Stimulated activated CD8-positive, alpha-beta memory T cell treated with anti-CD3 and anti-CD28 coated beads, Interleukin-7, amount 100 ng/mL, for 24 hours (primary cell): Measurements from ENCODE around the gene MYO10.

Source experiments
- DNase-seq: peaks from one replicate; pipeline ENCODE4 v3.0.0-alpha.2; 2020; ENCODE audit warnings: low read depth

Gene MYO10

GRCh38 chr5:16943846-16944678 is 8.0 kb upstream of the MYO10 start:
- DNase-seq: no peak

GRCh38 chr5:16937503-16938161 is 1.5 kb upstream of the MYO10 start:
- DNase-seq: no peak

- no peak for DNase-seq
These were observed 926 bp upstream of the MYO10 start for GRCh38 chr5:16936989-16937438.

- peak; percentile 2 for DNase-seq
These were observed 598 bp downstream of the MYO10 start for GRCh38 chr5:16935231-16936149.

GRCh38 chr5:16934677-16935153 is 1.4 kb downstream of the MYO10 start:
- no peak for DNase-seq

GRCh38 chr5:16934123-16934522 is 2.0 kb downstream of the MYO10 start:
- no peak for DNase-seq

- DNase-seq: no peak
These were observed 2.8 kb downstream of the MYO10 start for GRCh38 chr5:16933337-16933736.

GRCh38 chr5:16932401-16932800 is 3.7 kb downstream of the MYO10 start:
- no peak for DNase-seq

- no peak for DNase-seq
These were observed 4.6 kb downstream of the MYO10 start for GRCh38 chr5:16931334-16932110.

- DNase-seq: no peak
These were observed 5.6 kb downstream of the MYO10 start for GRCh38 chr5:16930496-16930895.

- no peak for DNase-seq
These were observed 6.3 kb downstream of the MYO10 start for GRCh38 chr5:16929831-16930230.

- no peak for DNase-seq
These were observed 6.7 kb downstream of the MYO10 start for GRCh38 chr5:16929347-16929746.

GRCh38 chr5:16927613-16928012 is 8.5 kb downstream of the MYO10 start:
- no peak for DNase-seq

- no peak for DNase-seq
These were observed 9.7 kb downstream of the MYO10 start for GRCh38 chr5:16926417-16926816.

- DNase-seq: no peak
These were observed 11.9 kb downstream of the MYO10 start for GRCh38 chr5:16924206-16924605.

GRCh38 chr5:16922430-16922829 is 13.7 kb downstream of the MYO10 start:
- no peak for DNase-seq

GRCh38 chr5:16921211-16921610 is 14.9 kb downstream of the MYO10 start:
- no peak for DNase-seq

- DNase-seq: no peak
These were observed 15.8 kb downstream of the MYO10 start for GRCh38 chr5:16920109-16920816.

GRCh38 chr5:16918891-16919671 is 17.0 kb downstream of the MYO10 start:
- no peak for DNase-seq

GRCh38 chr5:16918156-16918555 is 17.9 kb downstream of the MYO10 start:
- DNase-seq: no peak
